ENCODE results near the gene ACTR3. TPM values are rescaled to one million over a fixed set of nuclear protein-coding genes. Genes with fewer than 3 reads are reported as not detected.

ACTR3 gene
- total RNA-seq, 1 donor from 2014 or later = 255 TPM

DNA sequence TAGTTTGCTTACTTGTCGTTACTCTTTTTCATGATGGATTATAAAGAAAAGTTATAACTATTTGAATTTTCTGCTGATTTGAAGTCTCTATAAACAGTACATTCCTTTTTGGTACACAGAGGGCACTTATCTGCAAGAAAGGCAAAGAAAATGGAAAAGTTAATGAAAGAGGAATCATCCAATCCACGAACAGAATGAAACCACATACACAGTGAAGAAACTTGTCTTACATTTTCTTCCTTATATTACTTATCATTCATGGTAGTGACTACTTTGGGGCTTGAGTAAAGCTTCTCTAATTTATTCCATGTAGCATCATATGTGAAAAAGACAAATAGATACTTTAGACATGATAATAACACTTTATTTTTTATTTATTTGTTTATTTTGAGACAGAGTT, 14.8 kb upstream of the ACTR3 start:
- no peak for DNase-seq (ENCODE audit: low read depth)
- TF ChIP-seq, protein P1, sequence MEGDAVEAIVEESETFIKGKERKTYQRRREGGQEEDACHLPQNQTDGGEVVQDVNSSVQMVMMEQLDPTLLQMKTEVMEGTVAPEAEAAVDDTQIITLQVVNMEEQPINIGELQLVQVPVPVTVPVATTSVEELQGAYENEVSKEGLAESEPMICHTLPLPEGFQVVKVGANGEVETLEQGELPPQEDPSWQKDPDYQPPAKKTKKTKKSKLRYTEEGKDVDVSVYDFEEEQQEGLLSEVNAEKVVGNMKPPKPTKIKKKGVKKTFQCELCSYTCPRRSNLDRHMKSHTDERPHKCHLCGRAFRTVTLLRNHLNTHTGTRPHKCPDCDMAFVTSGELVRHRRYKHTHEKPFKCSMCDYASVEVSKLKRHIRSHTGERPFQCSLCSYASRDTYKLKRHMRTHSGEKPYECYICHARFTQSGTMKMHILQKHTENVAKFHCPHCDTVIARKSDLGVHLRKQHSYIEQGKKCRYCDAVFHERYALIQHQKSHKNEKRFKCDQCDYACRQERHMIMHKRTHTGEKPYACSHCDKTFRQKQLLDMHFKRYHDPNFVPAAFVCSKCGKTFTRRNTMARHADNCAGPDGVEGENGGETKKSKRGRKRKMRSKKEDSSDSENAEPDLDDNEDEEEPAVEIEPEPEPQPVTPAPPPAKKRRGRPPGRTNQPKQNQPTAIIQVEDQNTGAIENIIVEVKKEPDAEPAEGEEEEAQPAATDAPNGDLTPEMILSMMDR (conservative IDR thresholded peaks at IDR 0.05; ENCODE audit: low read depth, low read length) = no peak
- H3K4me3 ChIP-seq (ENCODE audit: low read depth, low read length) = no peak overlapping the region

DNA sequence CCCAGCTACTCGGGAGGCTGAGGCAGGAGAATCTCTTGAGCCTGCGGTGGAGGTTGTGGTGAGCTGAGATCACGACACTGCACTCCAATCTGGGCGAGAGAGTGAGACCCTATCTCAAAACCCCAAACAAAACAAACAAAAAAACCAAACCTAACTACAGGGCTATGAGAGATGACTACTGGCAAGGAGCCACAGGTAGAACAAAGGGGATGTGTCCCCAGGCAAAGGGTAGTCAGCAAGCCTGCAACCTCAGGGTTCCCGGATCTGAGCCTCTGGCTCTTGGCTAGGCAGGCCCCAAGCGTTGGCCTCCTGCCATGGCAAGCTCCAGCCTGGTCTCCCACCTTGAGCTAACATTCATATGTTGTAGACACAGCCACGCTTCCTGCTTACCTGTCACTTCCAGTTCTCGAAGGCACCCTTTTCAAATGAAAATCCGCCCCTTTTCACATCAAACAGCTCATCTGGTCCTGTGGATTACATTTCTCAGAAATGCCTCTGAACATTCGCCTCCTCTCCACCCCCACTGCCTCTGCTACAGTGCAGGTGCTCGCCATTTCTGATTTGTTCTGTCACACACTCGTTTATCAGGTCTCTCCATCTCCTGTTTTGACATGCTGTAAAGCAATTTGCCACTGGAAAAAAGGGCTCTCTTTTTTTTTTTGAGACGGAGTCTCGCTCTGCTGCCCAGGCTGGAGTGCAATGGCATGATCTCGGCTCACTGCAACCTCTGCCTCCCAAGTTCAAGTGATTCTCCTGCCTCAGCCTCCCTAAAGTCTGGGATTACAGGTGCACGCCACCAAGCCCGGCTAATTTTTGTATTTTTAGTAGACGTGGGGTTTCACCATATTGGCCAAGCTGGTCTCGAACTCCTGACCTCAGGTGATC, 13.1 kb upstream of the ACTR3 start:
- TF ChIP-seq, protein P1 (conservative IDR thresholded peaks at IDR 0.05; ENCODE audit: low read depth, low read length) = no peak
- no peak for DNase-seq (ENCODE audit: low read depth)
- no peak overlapping the region for H3K4me3 ChIP-seq (ENCODE audit: low read depth, low read length)

DNA sequence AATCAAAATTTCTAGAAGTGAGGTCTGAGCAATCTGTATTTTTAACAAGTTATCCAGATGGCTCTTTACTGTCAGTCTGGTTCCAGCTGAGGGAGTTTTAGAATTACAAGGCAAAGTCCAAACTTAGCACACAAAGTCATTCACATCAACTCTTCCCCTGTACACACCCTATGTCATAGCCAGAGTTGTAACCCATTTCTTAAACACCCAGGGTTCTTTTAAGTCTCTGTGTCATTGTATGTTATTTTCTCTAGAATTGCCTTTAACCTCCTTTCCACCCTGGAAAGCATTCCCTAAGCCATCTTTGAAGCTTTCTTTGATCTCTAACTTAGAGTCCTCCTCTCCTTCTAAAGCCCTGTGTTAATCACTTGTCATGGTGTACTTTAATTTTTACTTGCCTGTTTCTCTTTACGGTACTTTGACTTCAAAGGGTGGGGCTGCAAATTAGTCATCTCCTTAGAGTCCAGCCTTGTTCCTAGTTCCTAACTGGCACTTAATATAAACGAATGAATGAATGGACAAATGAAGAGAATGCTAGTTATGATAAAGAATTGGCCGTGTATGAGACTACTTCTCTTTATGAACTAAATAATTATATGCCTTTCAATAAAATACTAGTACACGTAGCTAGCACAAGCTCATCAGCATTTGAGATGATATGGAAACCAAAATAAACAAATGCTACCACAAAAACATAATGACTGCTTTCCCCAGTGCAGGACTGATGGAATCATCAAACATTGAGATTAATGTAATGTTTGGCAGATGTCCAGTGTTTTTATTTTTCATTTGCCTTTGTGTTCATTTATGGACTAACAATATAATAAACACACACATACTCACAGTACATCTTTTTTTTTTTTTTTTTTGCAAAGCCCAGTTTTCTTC, 11.9 kb upstream of the ACTR3 start:
- H3K4me3 ChIP-seq (ENCODE audit: low read depth, low read length) = no peak overlapping the region
- TF ChIP-seq, protein P1 (conservative IDR thresholded peaks at IDR 0.05; ENCODE audit: low read depth, low read length) = no peak
- peak; percentile 70 for DNase-seq (ENCODE audit: low read depth)

- TF ChIP-seq, protein P1 (conservative IDR thresholded peaks at IDR 0.05; ENCODE audit: low read depth, low read length) = peak; percentile 6
- DNase-seq (ENCODE audit: low read depth) = no peak
- no peak overlapping the region for H3K4me3 ChIP-seq (ENCODE audit: low read depth, low read length)
Observed at GRCh38 chr2:113878743-113879142, 11.1 kb upstream of the ACTR3 start.

DNA sequence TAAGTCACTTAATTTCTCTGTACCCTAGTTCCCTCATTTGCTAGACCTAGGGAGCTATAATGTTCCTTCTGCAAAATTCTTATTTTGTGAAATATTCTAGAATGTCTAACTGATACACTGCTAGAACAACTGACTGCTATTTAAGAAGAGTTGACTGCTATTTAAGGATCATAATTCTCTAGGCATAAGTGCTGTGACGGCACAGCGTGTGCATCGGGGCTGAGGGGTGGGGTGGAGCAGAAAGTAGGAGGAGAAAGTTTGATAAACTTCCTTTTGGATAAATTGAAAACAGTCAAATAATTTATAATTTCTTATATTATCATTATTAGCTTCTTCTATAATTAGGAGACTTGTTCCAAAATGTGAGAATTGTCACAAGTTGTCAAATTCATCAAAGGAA, 10.4 kb upstream of the ACTR3 start:
- TF ChIP-seq, protein P1 (conservative IDR thresholded peaks at IDR 0.05; ENCODE audit: low read depth, low read length) = no peak
- H3K4me3 ChIP-seq (ENCODE audit: low read depth, low read length) = no peak overlapping the region
- DNase-seq (ENCODE audit: low read depth) = no peak

DNA sequence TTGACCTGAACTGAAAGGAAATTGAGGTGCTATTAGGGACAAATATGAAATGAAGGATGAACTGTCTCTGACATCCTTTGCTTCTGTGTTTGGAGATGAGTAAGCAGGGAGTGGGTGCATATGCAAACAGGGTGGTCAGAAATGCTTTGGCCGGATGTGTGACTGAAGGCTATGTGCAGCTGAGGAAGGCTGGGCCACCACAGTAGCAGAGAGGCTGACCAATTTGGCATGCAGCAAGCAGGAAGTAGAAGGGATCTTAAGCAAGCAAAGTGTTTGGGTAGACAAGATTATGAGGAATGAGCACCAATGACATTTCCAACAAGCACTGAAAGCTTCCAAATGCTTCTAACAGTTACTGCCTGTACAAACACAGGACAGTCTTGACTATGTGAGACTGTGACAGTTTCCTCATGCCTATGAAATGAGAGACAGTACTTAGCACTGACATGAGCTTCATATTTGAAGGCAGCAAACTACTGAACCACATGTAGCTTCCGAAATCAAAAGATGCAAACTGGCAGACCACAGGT, 3.3 kb upstream of the ACTR3 start:
- TF ChIP-seq, protein P1 (conservative IDR thresholded peaks at IDR 0.05; ENCODE audit: low read depth, low read length) = no peak
- H3K4me3 ChIP-seq (ENCODE audit: low read depth, low read length) = no peak overlapping the region
- no peak for DNase-seq (ENCODE audit: low read depth)

Measured in epithelial cell of proximal tubule (primary cell).